ENCODE measurements around the gene FTCD. TPM values are rescaled to one million over a fixed set of nuclear protein-coding genes. Genes with fewer than 3 reads are reported as not detected.

FTCD gene
- total RNA-seq, 1 experiment from 2014 or later: 6.7 TPM

DNA sequence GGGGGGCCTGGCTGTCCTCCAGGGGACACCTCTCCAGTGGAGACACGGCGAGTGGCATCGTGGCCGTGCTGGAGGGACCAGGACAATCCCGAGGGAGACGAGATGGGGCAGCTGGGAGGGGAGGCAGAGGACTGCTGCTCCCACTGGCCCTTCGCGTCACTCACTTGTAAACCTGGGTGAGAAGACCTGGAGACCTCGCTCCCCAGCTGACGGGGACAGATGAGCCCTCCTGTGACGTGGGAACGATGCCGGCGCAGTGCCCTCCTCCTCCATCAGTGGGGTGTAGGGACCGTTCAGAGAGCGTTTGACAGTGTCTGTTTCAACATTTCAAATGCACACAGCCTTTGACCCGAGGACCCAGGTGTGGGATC is 24.3 kb upstream of the FTCD start:
- peak; percentile 29 for DNase-seq
- no peak overlapping the region for H3T11ph ChIP-seq (ENCODE audit: low read length)
- H2BK120ac ChIP-seq (ENCODE audit: low read depth, low read length, poor library complexity, severe bottlenecking): no peak overlapping the region
- no peaks in the 10 kb centered on the region; the same call in 1 of the 2 replicates for H3K79me2 ChIP-seq (ENCODE audit: insufficient read depth, low read length)
- H3K18ac ChIP-seq (ENCODE audit: insufficient read length, low read depth, low read length): no peak overlapping the region
- Mint-ChIP-seq H3K9me3 (peaks cover 9 to 20% of the 10 kb centered on the region in 2 experiments; a peak in 4 of 5 replicates), H3K4me3 (no peak overlapping the region; a peak in 1 of 5 replicates), H3K27me3 (ENCODE audit: low read depth) (no peaks in the 10 kb centered on the region), H3K27ac (peak overlapping the region; percentile 66 to 95 (median 68); a peak in 4 of 7 replicates), H3K36me3 (ENCODE audit: insufficient read depth in 1 of 3, low read depth in 3 of 3) (peaks cover 9 to 20% (median 16%) of the 10 kb centered on the region in 3 experiments; a peak in 6 of 7 replicates), H3K4me1 (peaks cover 8 to 13% of the 10 kb centered on the region in 2 experiments)
- H3K23me2 ChIP-seq (ENCODE audit: insufficient read length, low read depth, low read length, poor library complexity, severe bottlenecking): peaks cover 5% of the 10 kb centered on the region
- no peak overlapping the region for H3K27ac ChIP-seq (ENCODE audit: insufficient read length, low read depth, low read length)
- no peaks in the 10 kb centered on the region for H3K9me3 ChIP-seq (ENCODE audit: control insufficient read depth, low read depth, low read length)
- no peak overlapping the region for H3K23ac ChIP-seq (ENCODE audit: insufficient read length, low read depth, low read length)
- no peak overlapping the region for H3K9ac ChIP-seq (ENCODE audit: extremely low read depth, insufficient read length, low read length)
- no peaks in the 10 kb centered on the region for H4K20me1 ChIP-seq (ENCODE audit: control insufficient read depth, insufficient read depth, insufficient read length)
- no peaks in the 10 kb centered on the region; the same call in 1 of the 2 replicates for H3K4me1 ChIP-seq (ENCODE audit: insufficient read depth, low read length)
- H2BK20ac ChIP-seq (ENCODE audit: low read depth, low read length, poor library complexity, severe bottlenecking): no peak overlapping the region
- no peak overlapping the region for H4K8ac ChIP-seq (replicated peaks; ENCODE audit: insufficient read length, low read depth, low read length)
- no peak overlapping the region for H3K56ac ChIP-seq (ENCODE audit: insufficient read length, low read depth, low read length)
- H2AFZ ChIP-seq (ENCODE audit: low read length): no peak overlapping the region
- H3K14ac ChIP-seq (ENCODE audit: insufficient read depth, low read length): no peak overlapping the region
- no peak overlapping the region for H3K4me2 ChIP-seq (ENCODE audit: insufficient read depth, insufficient read length, low read length)
- TF ChIP-seq, protein P1, sequence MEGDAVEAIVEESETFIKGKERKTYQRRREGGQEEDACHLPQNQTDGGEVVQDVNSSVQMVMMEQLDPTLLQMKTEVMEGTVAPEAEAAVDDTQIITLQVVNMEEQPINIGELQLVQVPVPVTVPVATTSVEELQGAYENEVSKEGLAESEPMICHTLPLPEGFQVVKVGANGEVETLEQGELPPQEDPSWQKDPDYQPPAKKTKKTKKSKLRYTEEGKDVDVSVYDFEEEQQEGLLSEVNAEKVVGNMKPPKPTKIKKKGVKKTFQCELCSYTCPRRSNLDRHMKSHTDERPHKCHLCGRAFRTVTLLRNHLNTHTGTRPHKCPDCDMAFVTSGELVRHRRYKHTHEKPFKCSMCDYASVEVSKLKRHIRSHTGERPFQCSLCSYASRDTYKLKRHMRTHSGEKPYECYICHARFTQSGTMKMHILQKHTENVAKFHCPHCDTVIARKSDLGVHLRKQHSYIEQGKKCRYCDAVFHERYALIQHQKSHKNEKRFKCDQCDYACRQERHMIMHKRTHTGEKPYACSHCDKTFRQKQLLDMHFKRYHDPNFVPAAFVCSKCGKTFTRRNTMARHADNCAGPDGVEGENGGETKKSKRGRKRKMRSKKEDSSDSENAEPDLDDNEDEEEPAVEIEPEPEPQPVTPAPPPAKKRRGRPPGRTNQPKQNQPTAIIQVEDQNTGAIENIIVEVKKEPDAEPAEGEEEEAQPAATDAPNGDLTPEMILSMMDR (conservative IDR thresholded peaks at IDR 0.05): no peak
- no peak overlapping the region for H2AK5ac ChIP-seq (ENCODE audit: insufficient read length, low read length)
- no CpG with 5 or more reads among the region's 17 CpGs for WGBS (ENCODE audit: extremely low coverage, insufficient read length, low lambda C conversion rate)
- no peak overlapping the region for H2BK12ac ChIP-seq (ENCODE audit: insufficient read length, low read depth, low read length)
- H4K5ac ChIP-seq (ENCODE audit: insufficient read length, low read depth, low read length): no peak overlapping the region
- H2BK15ac ChIP-seq (ENCODE audit: low read depth, low read length): no peak overlapping the region
- no peaks in the 10 kb centered on the region for H3K79me1 ChIP-seq (ENCODE audit: insufficient read depth, low read depth, low read length, poor library complexity, severe bottlenecking)
- no peak overlapping the region for H4K91ac ChIP-seq (ENCODE audit: insufficient read length, low read depth, low read length)
- H2BK5ac ChIP-seq (ENCODE audit: insufficient read length, low read length): no peak overlapping the region
- H3K27me3 ChIP-seq (ENCODE audit: insufficient read depth, low read length): no peaks in the 10 kb centered on the region
- H3K4ac ChIP-seq (ENCODE audit: low read depth, low read length): no peak overlapping the region
